ENCODE measurements around the gene PLEKHH1. TPM values are rescaled to one million over a fixed set of nuclear protein-coding genes. Genes with fewer than 3 reads are reported as not detected.

PLEKHH1 gene
- total RNA-seq, 2 donors from 2014 or later, result 59.9 to 61.1 TPM

GRCh38 chr14:67619446-67620216 lies 86.5 kb downstream of the PLEKHH1 start, which contains the start of gene ARG2:
Gene ARG2 (plus strand): TSS chr14:67619920. CDS start chr14:67619978, 58 bp downstream.
- Mint-ChIP-seq H3K36me3 (ENCODE audit: low read depth) (peaks cover 11% of the 10 kb centered on the region), H3K9me3 (peaks cover 2% of the 10 kb centered on the region), H3K27ac (peak within 1 kb of the TSS; percentile 97), H3K4me1 (peaks cover 17% of the 10 kb centered on the region), H3K4me3 (peak within 1 kb of the TSS; percentile 79), H3K27me3 (ENCODE audit: insufficient read depth) (peaks cover 23% of the 10 kb centered on the region)
- DNase-seq, result peak; percentile 100
- 1 to 4% methylated on average over 26 to 62 of the region's 62 CpGs for WGBS, 2 experiments (ENCODE audit: insufficient coverage in 1 of 2, insufficient read length in 1 of 2)
- no peak for TF ChIP-seq CTCF (conservative IDR thresholded peaks at IDR 0.05)
- Histone ChIP-seq H3K27me3 (ENCODE audit: control insufficient read depth, insufficient read depth, low read length, poor library complexity, severe bottlenecking) (peaks cover 12% of the 10 kb centered on the region), H3K9ac (ENCODE audit: extremely low read depth, low read length, poor library complexity, severe bottlenecking) (peak within 1 kb of the TSS; percentile 73), H3K4me3 (ENCODE audit: low read length) (peak within 1 kb of the TSS; percentile 87), H3K9me3 (ENCODE audit: control insufficient read depth, low read length) (no peaks in the 10 kb centered on the region), H3K36me3 (ENCODE audit: control insufficient read depth, insufficient read depth, low read length) (no peaks in the 10 kb centered on the region), H3K27ac (ENCODE audit: low read depth, low read length) (no peak within 1 kb of the TSS), H3K4me1 (ENCODE audit: control insufficient read depth, insufficient read depth, low read length) (peaks cover 13% of the 10 kb centered on the region)

- H3K9me3 ChIP-seq (ENCODE audit: control insufficient read depth, low read length), result no peaks in the 10 kb centered on the region
- H3K27ac Mint-ChIP-seq, result peak overlapping the region; percentile 97
- H3K9me3 Mint-ChIP-seq, result peaks cover 5% of the 10 kb centered on the region
- H3K4me3 Mint-ChIP-seq, result peak overlapping the region; percentile 79
- H3K4me1 Mint-ChIP-seq, result peaks cover 17% of the 10 kb centered on the region
- H3K36me3 Mint-ChIP-seq (ENCODE audit: low read depth), result peaks cover 17% of the 10 kb centered on the region
- no peak overlapping the region for H3K27ac ChIP-seq (ENCODE audit: low read depth, low read length)
- H3K4me3 ChIP-seq (ENCODE audit: low read length), result peak overlapping the region; percentile 87
- no peak for TF ChIP-seq CTCF (conservative IDR thresholded peaks at IDR 0.05)
- WGBS, 2 experiments (ENCODE audit: insufficient coverage in 1 of 2, insufficient read length in 1 of 2), result 5% methylated on average over 11 to 19 of the region's 19 CpGs
- peaks cover 12% of the 10 kb centered on the region for H3K27me3 ChIP-seq (ENCODE audit: control insufficient read depth, insufficient read depth, low read length, poor library complexity, severe bottlenecking)
- DNase-seq, result peak; percentile 84
- H3K9ac ChIP-seq (ENCODE audit: extremely low read depth, low read length, poor library complexity, severe bottlenecking), result peak overlapping the region; percentile 73
- H3K27me3 Mint-ChIP-seq (ENCODE audit: insufficient read depth), result peaks cover 18% of the 10 kb centered on the region
- peaks cover 13% of the 10 kb centered on the region for H3K4me1 ChIP-seq (ENCODE audit: control insufficient read depth, insufficient read depth, low read length)
- no peaks in the 10 kb centered on the region for H3K36me3 ChIP-seq (ENCODE audit: control insufficient read depth, insufficient read depth, low read length)
Measured at GRCh38 chr14:67620217-67620785, 87.2 kb downstream of the PLEKHH1 start.

- H3K27me3 ChIP-seq (ENCODE audit: control insufficient read depth, insufficient read depth, low read length, poor library complexity, severe bottlenecking), result peaks cover 12% of the 10 kb centered on the region
- no peak for TF ChIP-seq CTCF (conservative IDR thresholded peaks at IDR 0.05)
- 57 to 64% methylated on average over 3 to 4 of the region's 4 CpGs for whole genome bisulfite sequencing, 2 experiments (ENCODE audit: insufficient coverage in 1 of 2, insufficient read length in 1 of 2)
- peaks cover 13% of the 10 kb centered on the region for H3K4me1 ChIP-seq (ENCODE audit: control insufficient read depth, insufficient read depth, low read length)
- no peaks in the 10 kb centered on the region for H3K36me3 ChIP-seq (ENCODE audit: control insufficient read depth, insufficient read depth, low read length)
- H3K27ac ChIP-seq (ENCODE audit: low read depth, low read length), result no peak overlapping the region
- Mint-ChIP-seq H3K27ac (peak overlapping the region; percentile 82), H3K36me3 (ENCODE audit: low read depth) (peaks cover 17% of the 10 kb centered on the region), H3K27me3 (ENCODE audit: insufficient read depth) (peaks cover 15% of the 10 kb centered on the region), H3K4me1 (peaks cover 17% of the 10 kb centered on the region), H3K4me3 (no peak overlapping the region), H3K9me3 (peaks cover 5% of the 10 kb centered on the region)
- peak overlapping the region; percentile 6 for H3K9ac ChIP-seq (ENCODE audit: extremely low read depth, low read length, poor library complexity, severe bottlenecking)
- H3K4me3 ChIP-seq (ENCODE audit: low read length), result no peak overlapping the region
- peak; percentile 78 for DNase-seq
- H3K9me3 ChIP-seq (ENCODE audit: control insufficient read depth, low read length), result no peaks in the 10 kb centered on the region
Measured at GRCh38 chr14:67622675-67623074, 89.6 kb downstream of the PLEKHH1 start.
